ENCODE results near the gene DISP2.

DISP2 gene

DNA sequence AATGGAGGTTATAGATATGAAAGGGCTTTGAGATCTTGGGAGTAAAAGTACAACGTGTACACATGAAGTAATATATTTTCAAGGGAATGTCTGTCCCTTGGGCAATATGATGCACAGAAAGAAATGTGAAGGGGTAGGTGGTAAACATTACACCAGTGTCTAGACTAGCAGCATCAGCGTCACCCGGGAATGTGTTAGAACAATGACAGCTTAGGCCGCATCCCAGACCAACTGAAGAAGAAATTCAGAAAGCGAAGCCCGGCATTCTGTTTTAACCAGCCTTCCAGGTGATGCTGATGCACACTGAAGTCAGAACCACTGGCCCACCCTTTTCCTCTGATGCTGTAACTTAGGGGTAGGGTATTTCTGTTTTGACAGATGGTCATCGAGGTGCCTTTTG is 28.2 kb upstream of the DISP2 start:
- ATAC-seq: no peak

DNA sequence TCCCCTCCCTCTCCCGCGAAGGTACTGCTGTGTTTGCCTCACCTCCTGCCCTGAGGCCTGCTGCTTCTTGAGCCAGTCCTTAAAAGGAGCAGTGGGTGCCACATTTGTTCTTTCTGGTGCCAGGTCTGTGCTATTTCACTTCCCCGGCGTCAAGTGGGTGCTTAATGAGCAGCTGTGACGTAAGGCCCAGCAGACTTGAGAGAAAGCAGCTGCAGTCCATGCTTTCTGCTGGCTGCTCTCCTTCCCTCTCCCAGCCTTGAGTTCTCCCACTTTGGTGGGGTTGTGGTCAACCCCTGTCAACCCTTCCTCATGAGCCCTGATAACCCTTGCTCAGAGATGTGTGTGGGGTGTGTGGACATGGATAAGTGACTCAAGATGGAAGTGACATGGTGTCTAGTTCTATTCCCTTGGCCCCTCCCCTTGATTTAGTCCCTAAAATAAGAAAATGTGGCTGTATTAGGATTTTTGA is 27.6 kb upstream of the DISP2 start:
- ATAC-seq: no peak

- no peak for ATAC-seq
Observed at GRCh38 chr15:40331026-40331425, 27.0 kb upstream of the DISP2 start.

DNA sequence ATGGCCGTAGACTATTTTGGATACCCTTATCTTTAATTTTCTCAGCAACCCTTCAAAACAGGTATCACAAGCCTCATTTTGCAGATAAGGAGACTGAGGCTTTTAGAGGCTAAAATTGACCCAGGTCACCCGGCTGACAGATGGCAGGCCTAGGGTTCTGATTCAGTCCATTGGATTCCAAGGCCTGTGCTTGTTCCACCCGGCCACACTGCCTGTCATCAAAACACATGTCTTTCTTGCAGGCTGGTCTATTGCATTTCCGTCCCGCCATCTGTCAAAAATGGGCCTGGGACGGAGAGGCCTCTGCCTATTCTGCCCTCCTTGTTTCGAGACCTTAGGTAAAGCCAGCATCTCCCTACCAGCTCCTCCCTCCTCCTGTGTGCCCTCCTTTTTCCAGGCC is 26.4 kb upstream of the DISP2 start:
- ATAC-seq: no peak

DNA sequence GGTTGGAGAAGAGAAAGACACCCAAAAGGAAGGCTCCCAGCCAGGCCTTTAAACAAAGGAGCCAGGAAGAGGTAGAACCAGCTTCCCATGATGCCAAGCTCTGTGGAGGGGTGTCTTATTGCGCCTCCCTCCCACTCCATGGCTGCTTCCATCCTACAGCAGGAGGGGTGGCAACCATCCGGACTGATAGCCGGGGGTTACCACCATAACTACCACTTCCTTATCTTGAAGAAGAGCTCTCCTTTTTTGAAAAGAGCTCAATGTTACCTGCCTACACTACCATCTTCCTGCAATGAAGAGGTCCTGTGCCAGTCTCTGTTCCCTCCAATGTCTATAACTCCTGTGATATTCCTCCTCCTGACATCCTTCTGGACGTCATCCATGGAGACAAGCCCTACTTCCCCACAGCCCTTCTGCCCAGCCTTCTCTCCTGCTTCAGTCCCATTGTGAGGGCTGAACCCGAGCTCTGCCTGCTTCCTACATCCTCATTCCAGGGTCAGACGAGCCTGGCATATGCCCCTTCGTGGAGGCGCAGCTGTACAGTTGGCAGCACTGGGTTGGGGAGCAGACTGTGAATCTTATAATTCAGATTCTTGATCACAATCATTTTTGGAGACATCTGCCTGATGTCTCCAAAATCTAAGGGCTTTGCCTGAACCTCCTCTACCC is 25.8 kb upstream of the DISP2 start:
- ATAC-seq: no peak

DNA sequence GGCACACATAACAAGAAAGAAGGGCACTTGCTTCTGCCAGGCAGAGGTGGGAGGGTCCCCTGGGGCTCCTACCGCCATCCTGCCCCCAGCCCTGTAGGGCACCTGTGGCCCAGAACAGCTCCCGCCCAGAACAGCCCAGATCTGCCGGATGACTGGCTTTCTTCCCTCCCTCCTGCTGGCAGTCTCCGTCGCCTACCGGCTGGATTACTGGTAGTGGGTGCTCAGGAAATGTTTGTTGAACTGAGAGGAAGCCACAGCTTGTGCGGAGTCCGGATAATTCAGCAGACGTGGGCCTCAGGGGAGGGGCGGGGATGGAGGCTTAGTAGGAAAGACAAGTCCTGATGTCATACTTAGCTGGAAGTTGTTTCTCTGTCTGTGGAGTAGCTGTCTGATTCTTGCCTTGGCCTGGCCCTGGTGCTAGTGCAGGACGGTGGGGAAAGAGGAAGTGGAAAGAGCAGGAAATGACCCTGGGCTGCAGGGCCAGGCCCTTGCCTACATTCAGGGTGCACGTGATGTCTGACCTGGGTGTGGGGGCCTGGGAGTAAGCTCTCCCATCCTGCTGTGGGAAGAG is 24.0 kb upstream of the DISP2 start:
- no peak for ATAC-seq

GRCh38 chr15:40334541-40334940 is 23.5 kb upstream of the DISP2 start:
- ATAC-seq: no peak

DNA sequence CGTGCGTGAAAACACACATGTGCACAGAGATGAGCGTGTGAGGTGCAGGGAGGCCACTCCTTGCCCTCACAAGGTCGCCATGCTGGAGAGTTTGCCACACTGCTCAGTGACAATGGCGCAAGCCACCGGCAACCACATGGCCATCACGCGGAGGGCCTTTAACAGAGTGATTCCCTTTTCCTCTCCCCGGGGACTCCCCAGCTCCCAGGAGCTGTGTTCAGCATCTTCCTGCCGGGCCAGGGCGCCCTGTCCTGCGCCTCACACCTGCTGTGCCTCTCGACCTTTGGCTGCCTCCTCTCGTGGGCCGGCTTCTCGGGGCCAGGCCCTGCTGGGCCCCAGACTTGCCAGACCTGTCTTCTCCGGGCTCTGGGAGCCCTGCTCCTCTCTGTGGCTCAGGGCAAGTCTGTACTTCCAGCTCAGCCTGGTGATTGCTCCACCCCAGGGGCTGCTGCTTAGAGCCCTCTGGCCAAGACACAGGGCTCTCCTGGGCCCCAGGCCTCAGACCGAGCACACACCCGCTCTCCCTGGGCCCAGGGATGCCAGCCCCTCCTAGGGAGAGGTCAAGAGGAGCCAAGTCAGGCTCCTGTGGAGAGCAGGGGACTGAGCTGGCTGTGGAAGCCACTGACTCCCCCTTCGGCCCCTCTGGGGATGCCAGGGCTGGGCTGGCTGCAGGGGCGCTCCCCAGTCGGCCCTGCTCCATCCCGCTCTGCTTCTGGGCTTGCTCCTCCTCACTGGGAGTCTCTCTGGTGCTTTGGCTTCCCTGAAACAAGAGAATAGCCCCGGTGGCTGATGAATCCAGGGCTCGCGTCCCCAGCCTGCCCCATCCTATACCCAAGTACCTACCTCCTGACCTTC is 22.9 kb upstream of the DISP2 start:
- ATAC-seq: no peak

GRCh38 chr15:40335938-40336743 is 21.9 kb upstream of the DISP2 start:
- no peak for ATAC-seq

DNA sequence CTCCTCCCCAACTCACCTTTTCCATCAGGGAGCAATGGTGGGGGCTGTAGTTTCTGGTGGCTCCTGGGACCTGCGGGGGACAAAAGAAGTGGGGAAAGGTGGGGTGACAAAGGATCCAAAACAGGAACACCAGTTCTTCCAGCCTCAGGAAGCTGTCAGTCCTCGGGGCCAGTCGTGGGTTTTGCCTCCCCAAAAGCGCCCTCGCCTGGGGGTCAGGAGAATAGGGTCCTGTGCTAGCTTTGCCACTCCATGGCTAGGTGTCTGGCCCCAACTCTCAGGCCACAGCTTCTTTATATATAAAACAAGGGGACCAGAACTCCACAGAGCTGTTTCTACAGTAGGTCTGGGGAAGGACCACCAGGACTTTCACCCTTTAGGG is 21.3 kb upstream of the DISP2 start:
- ATAC-seq: no peak

- ATAC-seq: no peak
Observed at GRCh38 chr15:40337597-40337996, 20.4 kb upstream of the DISP2 start.

- peak; percentile 91 for ATAC-seq
Observed at GRCh38 chr15:40338041-40338657, 19.9 kb upstream of the DISP2 start.

DNA sequence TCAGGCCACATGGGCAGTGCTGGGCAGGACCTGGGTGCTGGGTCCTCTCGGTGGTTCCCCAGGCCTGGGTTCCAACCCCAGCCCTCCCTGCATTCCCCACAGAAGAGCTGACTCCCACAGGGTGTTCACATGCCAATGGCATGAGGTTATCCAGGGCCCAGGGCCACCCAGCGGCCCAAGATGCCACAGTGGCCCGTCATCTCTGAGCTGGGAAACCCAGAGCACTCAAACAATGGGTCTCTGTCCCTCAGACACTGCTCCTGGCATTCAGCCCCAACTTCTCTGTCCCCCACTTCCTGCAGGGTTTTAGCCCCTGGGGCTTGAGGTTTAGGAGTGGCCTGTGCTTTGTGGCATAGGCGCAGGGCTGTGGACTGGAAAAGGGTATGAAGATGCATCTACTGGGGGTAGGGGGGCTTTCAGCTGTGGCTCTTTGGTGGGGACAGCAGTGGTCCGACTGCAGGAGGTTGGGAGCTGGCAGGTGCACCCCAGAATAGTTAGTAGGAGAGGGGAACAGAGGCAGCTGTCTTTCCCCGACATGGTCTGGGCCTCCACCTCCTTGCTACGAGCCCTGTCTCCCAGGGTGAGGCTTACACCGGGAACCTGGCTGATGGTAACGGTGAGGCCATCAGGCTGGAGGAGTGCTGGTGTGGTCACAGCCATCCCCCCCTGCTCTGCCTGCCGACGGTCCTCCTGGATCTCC is 18.9 kb upstream of the DISP2 start:
- ATAC-seq: no peak

GRCh38 chr15:40339621-40339945 is 18.4 kb upstream of the DISP2 start:
- ATAC-seq: no peak

- ATAC-seq: no peak
Observed at GRCh38 chr15:40340038-40340739, 17.8 kb upstream of the DISP2 start.

DNA sequence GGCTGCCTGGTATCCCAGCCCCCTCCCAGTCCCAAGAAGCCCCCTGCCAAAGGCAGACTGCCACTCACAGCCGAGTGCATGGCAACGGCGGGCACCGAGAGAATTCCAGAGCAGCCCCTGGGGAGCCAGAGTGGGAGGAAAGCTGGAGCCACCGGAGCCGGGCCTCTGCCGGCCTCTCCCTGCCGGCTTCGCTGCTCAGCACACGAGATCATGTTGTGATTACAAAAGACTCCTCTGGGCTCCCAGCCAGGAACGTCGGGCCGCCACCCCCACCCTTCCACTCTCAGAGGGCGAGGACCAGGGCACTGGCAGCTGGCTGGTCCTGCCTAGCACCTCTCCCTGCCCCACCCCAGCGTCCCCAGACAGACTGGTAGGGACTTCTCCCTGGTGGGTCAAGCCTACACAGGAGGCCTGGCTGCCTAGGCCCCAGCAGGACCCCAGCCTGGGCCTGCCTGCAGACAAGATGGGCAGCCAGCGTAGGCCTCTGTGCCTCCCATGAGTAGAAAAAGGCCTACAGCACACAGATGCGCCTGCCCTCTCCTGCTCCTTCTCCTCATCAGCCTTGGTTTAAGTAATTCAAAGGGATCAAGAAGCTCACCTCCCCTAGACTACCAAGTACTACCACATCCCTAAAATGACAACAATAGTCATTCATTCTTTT is 17.1 kb upstream of the DISP2 start, which contains the start of gene CCDC9B:
Gene CCDC9B (minus strand): TSS at position 200 of the 661 bp plus-strand sequence. CDS start 120 bp downstream, at position 80.
- ATAC-seq: no peak

GRCh38 chr15:40342416-40343320 is 15.4 kb upstream of the DISP2 start:
- ATAC-seq: no peak

- no peak for ATAC-seq
Observed at GRCh38 chr15:40343512-40343911, 14.5 kb upstream of the DISP2 start.

- no peak for ATAC-seq
Observed at GRCh38 chr15:40344217-40344616, 13.8 kb upstream of the DISP2 start.
